Measurements from ENCODE around the gene KRT76. TPM values are rescaled to one million over a fixed set of nuclear protein-coding genes. Genes with fewer than 3 reads are reported as not detected.

KRT76 gene
- total RNA-seq, 1 donor from 2014 or later: not detected

GRCh38 chr12:52800259-52800917, 23.2 kb upstream of the KRT76 start:
- Mint-ChIP-seq H3K27ac (ENCODE audit: unreplicated experiment) (no peak overlapping the region), H3K4me1 (ENCODE audit: unreplicated experiment) (no peaks in the 10 kb centered on the region)

GRCh38 chr12:52799505-52800211, 22.5 kb upstream of the KRT76 start:
- Mint-ChIP-seq H3K36me3 (ENCODE audit: unreplicated experiment) (no peaks in the 10 kb centered on the region), H3K9me3 (ENCODE audit: unreplicated experiment) (no peaks in the 10 kb centered on the region), H3K27me3 (ENCODE audit: unreplicated experiment) (peaks cover 31% of the 10 kb centered on the region), H3K27ac (ENCODE audit: unreplicated experiment) (no peak overlapping the region), H3K4me1 (ENCODE audit: unreplicated experiment) (no peaks in the 10 kb centered on the region), H3K4me3 (ENCODE audit: unreplicated experiment) (no peak overlapping the region)
- TF ChIP-seq CTCF (IDR thresholded peaks at IDR 0.05): no peak
- no peak for DNase-seq (ENCODE audit: extremely low spot score, unreplicated experiment)

More at GRCh38 chr12:52800259-52800917, 23.2 kb upstream of the KRT76 start:
- no peak for DNase-seq (ENCODE audit: extremely low spot score, unreplicated experiment)
- no peaks in the 10 kb centered on the region for H3K9me3 Mint-ChIP-seq (ENCODE audit: unreplicated experiment)
- no peak overlapping the region for H3K4me3 Mint-ChIP-seq (ENCODE audit: unreplicated experiment)
- no peaks in the 10 kb centered on the region for H3K36me3 Mint-ChIP-seq (ENCODE audit: unreplicated experiment)
- H3K27me3 Mint-ChIP-seq (ENCODE audit: unreplicated experiment): peaks cover 29% of the 10 kb centered on the region
- no peak for TF ChIP-seq CTCF (IDR thresholded peaks at IDR 0.05)

GRCh38 chr12:52798671-52799504, 21.7 kb upstream of the KRT76 start:
- no peak for DNase-seq (ENCODE audit: extremely low spot score, unreplicated experiment)

GRCh38 chr12:52798003-52798670, 21.0 kb upstream of the KRT76 start:
- DNase-seq (ENCODE audit: extremely low spot score, unreplicated experiment): no peak
- Mint-ChIP-seq H3K9me3 (ENCODE audit: unreplicated experiment) (no peaks in the 10 kb centered on the region), H3K27me3 (ENCODE audit: unreplicated experiment) (peaks cover 36% of the 10 kb centered on the region), H3K4me3 (ENCODE audit: unreplicated experiment) (no peak overlapping the region), H3K4me1 (ENCODE audit: unreplicated experiment) (no peaks in the 10 kb centered on the region), H3K27ac (ENCODE audit: unreplicated experiment) (no peak overlapping the region), H3K36me3 (ENCODE audit: unreplicated experiment) (no peaks in the 10 kb centered on the region)
- no peak for TF ChIP-seq CTCF (IDR thresholded peaks at IDR 0.05)

More at GRCh38 chr12:52798671-52799504, 21.7 kb upstream of the KRT76 start:
- no peak for TF ChIP-seq CTCF (IDR thresholded peaks at IDR 0.05)
- Mint-ChIP-seq H3K4me1 (ENCODE audit: unreplicated experiment) (no peaks in the 10 kb centered on the region), H3K9me3 (ENCODE audit: unreplicated experiment) (no peaks in the 10 kb centered on the region), H3K36me3 (ENCODE audit: unreplicated experiment) (no peaks in the 10 kb centered on the region), H3K27me3 (ENCODE audit: unreplicated experiment) (peaks cover 33% of the 10 kb centered on the region), H3K27ac (ENCODE audit: unreplicated experiment) (no peak overlapping the region), H3K4me3 (ENCODE audit: unreplicated experiment) (no peak overlapping the region)

All from osteocyte (in vitro differentiated cells).